Adrenal gland (tissue), 5 donors: ENCODE data around the gene TBC1D1.

Source experiments
- POLR2A ChIP-seq, 2 donors: fragments of 450-650 bp; IDR thresholded peaks; one replicate each; pipeline ENCODE4 v1.6.1; 2017; ENCODE audit warnings: antibody characterized with exemption in 2 of 2, mild to moderate bottlenecking in 2 of 2, moderate library complexity in 1 of 2
- TF ChIP-seq, protein P1 (sequence below), 6 experiments: fragments of 450-650 bp in 4 of 6; fragments of 200-600 bp in 2 of 6; sonication (generic) in 1 of 6; IDR thresholded peaks; 1 replicate in 5 of 6; 2 replicates in 1 of 6; pipeline versions ENCODE4 v1.5.1 to v1.8.0; 2016 to 2021; ENCODE audit warnings: antibody characterized with exemption in 6 of 6, mild to moderate bottlenecking in 2 of 6, moderate library complexity in 1 of 6
- donor health status: DM: no; HTN: no; CAD: no.

DNA sequence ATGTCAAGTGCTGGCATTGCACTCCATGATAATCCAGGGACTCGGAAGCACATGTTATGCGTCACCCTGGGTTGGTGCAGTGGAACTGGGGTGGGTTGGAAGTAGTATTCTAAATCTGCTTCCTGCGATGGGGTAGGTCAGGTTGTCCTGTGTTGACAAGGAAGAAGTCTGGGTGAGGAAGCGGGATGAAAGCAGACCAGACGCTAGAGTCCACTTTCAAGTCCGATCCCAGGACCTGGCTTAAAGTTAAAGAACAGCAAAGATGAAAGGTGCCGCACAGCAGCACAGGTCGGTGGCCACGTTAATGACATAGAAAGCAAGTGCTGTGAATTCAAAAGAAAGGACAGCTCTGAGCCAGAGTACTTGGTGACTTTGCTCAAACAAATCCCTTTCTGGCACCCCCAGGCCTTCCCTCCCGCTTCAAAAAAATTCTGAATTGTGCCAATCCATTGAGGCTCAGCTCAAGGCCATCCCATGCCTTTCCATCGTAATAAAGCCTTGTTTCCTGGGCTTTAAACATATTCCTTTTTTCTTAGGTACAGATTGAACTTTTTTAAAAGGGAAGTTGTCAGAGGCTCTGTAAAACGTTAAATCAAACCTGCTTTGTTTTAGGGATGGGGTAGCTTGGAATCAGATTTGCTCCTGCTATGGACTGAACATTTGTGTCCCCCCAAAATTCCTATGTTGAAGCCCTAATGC is 187.1 kb downstream of the TBC1D1 start:
- TF ChIP-seq, protein P1, sequence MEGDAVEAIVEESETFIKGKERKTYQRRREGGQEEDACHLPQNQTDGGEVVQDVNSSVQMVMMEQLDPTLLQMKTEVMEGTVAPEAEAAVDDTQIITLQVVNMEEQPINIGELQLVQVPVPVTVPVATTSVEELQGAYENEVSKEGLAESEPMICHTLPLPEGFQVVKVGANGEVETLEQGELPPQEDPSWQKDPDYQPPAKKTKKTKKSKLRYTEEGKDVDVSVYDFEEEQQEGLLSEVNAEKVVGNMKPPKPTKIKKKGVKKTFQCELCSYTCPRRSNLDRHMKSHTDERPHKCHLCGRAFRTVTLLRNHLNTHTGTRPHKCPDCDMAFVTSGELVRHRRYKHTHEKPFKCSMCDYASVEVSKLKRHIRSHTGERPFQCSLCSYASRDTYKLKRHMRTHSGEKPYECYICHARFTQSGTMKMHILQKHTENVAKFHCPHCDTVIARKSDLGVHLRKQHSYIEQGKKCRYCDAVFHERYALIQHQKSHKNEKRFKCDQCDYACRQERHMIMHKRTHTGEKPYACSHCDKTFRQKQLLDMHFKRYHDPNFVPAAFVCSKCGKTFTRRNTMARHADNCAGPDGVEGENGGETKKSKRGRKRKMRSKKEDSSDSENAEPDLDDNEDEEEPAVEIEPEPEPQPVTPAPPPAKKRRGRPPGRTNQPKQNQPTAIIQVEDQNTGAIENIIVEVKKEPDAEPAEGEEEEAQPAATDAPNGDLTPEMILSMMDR (IDR thresholded peaks at IDR 0.05): no peak
- no peak for TF ChIP-seq POLR2A (IDR thresholded peaks at IDR 0.05)
